Heart left ventricle (tissue), 16 donors: ENCODE measurements around the gene ATAD1. TPM values are rescaled to one million over a fixed set of nuclear protein-coding genes. Genes with fewer than 3 reads are reported as not detected.

Experiments used
- ATAC-seq, 4 donors: fragments of 200-7000 bp; cut with Tn5 transposase; one replicate each; pipeline ENCODE4 v1.9.1; 2020 to 2022; ENCODE audit warnings: moderate library complexity in 4 of 4, mild to moderate bottlenecking in 3 of 4, moderate number of reproducible peaks in 1 of 4
- DNase-seq, 5 donors: peaks; one replicate each; pipeline ENCODE4 v3.0.0-alpha.2; 2020
- H3K27ac ChIP-seq, 12 donors: fragments of 200-600 bp; sonication (generic) in 4 of 12; one replicate each; pipeline versions ENCODE4 v1.5.0 to v1.8.0; 2016 to 2022; ENCODE audit warnings: mild to moderate bottlenecking in 2 of 12
- H3K27me3 ChIP-seq, 9 donors: fragments of 200-600 bp; sonication (generic) in 2 of 9; one replicate each; pipeline versions ENCODE4 v1.5.1 to v1.8.0; 2016 to 2022; ENCODE audit warnings: mild to moderate bottlenecking in 3 of 9
- H3K36me3 ChIP-seq, 9 donors: fragments of 200-600 bp; sonication (generic) in 2 of 9; one replicate each; pipeline versions ENCODE4 v1.5.0 to v1.8.0; 2018 to 2022; ENCODE audit warnings: mild to moderate bottlenecking in 2 of 9
- H3K4me1 ChIP-seq, 12 donors: fragments of 200-600 bp; sonication (generic) in 4 of 12; one replicate each; pipeline versions ENCODE4 v1.5.0 to v1.8.0; 2016 to 2022; ENCODE audit warnings: mild to moderate bottlenecking in 3 of 12
- H3K4me3 ChIP-seq, 12 donors: fragments of 200-600 bp; sonication (generic) in 4 of 12; one replicate each; pipeline versions ENCODE4 v1.5.0 to v1.8.0; 2017 to 2022; ENCODE audit warnings: mild to moderate bottlenecking in 9 of 12, moderate library complexity in 4 of 12
- H3K9me3 ChIP-seq, 12 donors: fragments of 200-600 bp; sonication (generic) in 4 of 12; one replicate each; pipeline versions ENCODE4 v1.5.0 to v1.8.0; 2016 to 2022; ENCODE audit warnings: mild to moderate bottlenecking in 1 of 12
- POLR2A ChIP-seq, 2 donors: fragments of 450-650 bp; IDR thresholded peaks; one replicate each; pipeline ENCODE4 v1.6.1; 2017; ENCODE audit warnings: antibody characterized with exemption in 2 of 2, mild to moderate bottlenecking in 2 of 2, moderate library complexity in 2 of 2
- WGBS, 4 donors: extraction: QIAGEN DNeasy Blood & Tissue Kit in 2 of 4; methylation state at CpG; one replicate each; pipeline versions ENCODE4 v1.1.5 to v1.1.7; 2013 to 2018; 5-methylcytosine and 5-hydroxymethylcytosine counted together
- intact Hi-C, 10 donors: fragments of 100-400 bp; cut with DNase I; formaldehyde crosslinking; loops; one replicate each; pipeline versions ENCODE4 v1.11.1 to v1.14.2; 2022
- polyA plus RNA-seq, 2 donors: library from polyadenylated mRNA; stranded (reverse); fragments of 200-250 nt; gene quantifications; one replicate each; pipeline ENCODE4 v1.2.3, GENCODE V29; 2013
- total RNA-seq, 9 donors: library from RNA; depleted of rRNA in 2 of 9; stranded (reverse); fragments of >200 nt in 2 of 9; fragmentation: NEBNext Ultra II Directional in 3 of 9; extraction: Animal tissue kit (Norgen Biotek cat#: 25700) in 3 of 9; gene quantifications; one replicate each; pipeline versions ENCODE4 v1.1.0 to v1.2.4, GENCODE V29; 2016 to 2023
- TF ChIP-seq, protein P1 (sequence below), 12 donors: fragments of 200-600 bp; sonication (generic) in 4 of 12; IDR thresholded peaks; one replicate each; pipeline versions ENCODE4 v1.5.0 to v1.8.0; 2018 to 2022; ENCODE audit warnings: antibody characterized with exemption in 12 of 12, mild to moderate bottlenecking in 5 of 12
- donor health status: ischemic (EF 13 %, LVEDD 7.1; RV severe dilation, severe dysfunction).
- donor health status: healthy with polysubstance abuse.
- donor health status: DM: no; HTN: yes; CAD: no.
- donor health status: DM: no; HTN: no; CAD: no.
- donor health status: ischemic (EF 25% LVEDD 6.9; RV normal size, moderate dysfunction).
- donor health status: ischemic (EF 25% LVEDD 5.7; RV mildly dilated, moderate dysfunction).
- donor health status: healthy.
- donor health status: DM: yes; HTN: yes; CAD: no.
- donor health status: ischemic (EF 35%, LVEDD 5.7; RV mildly dilated, moderate dysfunction).
- donor health status: nonischemic (EF 11% LVEDD 7.7; RV severe dilation, severe dysfunction).
- donor health status: DM: yes; HTN: yes; CAD: no.
- donor health status: PGD.
- donor health status: ischemic (EF 29% LVEDD 5.4; RV normal size, mild dysfunction).
- donor health status: nonischemic (EF 23%, LVEDD 6.1; RV moderate dilation, normal function).

The ATAD1 gene
- total and polyA plus RNA-seq, 11 donors, result 17.5 to 115 (median 80.8) TPM

DNA sequence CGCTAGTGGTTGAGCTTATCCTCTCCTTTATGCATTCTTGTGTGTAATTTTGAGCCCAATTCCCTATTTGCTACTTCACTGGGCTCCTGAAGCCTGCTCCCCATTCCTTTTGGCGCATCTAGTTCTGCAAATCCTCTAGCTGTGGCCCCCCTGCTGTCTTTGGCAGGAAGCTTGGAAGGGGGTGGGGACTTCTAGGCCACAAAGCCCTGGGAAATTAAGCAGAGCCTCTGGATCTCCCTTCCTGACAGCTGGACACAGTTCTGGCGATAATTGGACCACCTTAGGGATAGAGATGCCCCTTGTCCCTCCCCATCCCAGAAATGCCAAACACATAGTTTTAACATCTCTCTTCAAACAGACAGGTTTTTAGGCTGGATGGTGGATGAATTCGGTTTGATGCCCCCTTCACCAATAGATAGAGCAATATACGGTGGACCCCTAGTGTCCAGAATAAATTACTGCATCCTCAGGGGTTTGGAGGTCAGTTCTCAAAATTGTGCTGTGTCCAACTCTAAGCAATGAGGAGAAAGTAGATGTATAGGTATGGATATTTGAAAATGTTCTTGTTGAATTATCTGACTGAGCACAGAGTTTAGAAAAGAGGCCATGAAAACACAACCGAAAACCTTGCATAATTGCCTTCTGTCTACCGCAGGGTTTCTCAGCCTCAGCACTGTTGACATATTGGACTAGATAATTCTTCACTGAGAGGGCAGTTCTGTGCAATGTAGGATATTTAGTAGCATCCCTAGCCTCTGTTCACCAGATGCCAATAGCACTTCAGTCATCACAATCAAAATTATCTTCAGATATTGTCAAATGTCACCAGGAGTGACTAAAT lies 82.8 kb downstream of the ATAD1 start:
- intact Hi-C loops, result loop anchor here (1.0 to 10.0 kb wide), 9 partner anchors 78 to 203 kb away; no protein-coding TSS in a partner anchor
- DNase-seq, result peak in 3 of 5 donors; percentile 25 to 40 (median 34)
- H3K4me1 ChIP-seq, result peaks cover 0 to 21% (median 6%) of the 10 kb centered on the region in 12 donors
- H3K27me3 ChIP-seq, result no peaks in the 10 kb centered on the region
- no peaks in the 10 kb centered on the region for H3K36me3 ChIP-seq
- 36 to 40% (median 39%) methylated on average over 7 of the region's 7 CpGs for WGBS, 4 donors
- H3K4me3 ChIP-seq, result no peak overlapping the region
- ATAC-seq, result peak; percentile 68 to 87 (median 82)
- H3K27ac ChIP-seq, result no peak overlapping the region
- TF ChIP-seq, protein P1, sequence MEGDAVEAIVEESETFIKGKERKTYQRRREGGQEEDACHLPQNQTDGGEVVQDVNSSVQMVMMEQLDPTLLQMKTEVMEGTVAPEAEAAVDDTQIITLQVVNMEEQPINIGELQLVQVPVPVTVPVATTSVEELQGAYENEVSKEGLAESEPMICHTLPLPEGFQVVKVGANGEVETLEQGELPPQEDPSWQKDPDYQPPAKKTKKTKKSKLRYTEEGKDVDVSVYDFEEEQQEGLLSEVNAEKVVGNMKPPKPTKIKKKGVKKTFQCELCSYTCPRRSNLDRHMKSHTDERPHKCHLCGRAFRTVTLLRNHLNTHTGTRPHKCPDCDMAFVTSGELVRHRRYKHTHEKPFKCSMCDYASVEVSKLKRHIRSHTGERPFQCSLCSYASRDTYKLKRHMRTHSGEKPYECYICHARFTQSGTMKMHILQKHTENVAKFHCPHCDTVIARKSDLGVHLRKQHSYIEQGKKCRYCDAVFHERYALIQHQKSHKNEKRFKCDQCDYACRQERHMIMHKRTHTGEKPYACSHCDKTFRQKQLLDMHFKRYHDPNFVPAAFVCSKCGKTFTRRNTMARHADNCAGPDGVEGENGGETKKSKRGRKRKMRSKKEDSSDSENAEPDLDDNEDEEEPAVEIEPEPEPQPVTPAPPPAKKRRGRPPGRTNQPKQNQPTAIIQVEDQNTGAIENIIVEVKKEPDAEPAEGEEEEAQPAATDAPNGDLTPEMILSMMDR (IDR thresholded peaks at IDR 0.05), result peak; percentile 59 to 86 (median 82)
- TF ChIP-seq POLR2A (IDR thresholded peaks at IDR 0.05), result no peak
- H3K9me3 ChIP-seq, result no peaks in the 10 kb centered on the region

DNA sequence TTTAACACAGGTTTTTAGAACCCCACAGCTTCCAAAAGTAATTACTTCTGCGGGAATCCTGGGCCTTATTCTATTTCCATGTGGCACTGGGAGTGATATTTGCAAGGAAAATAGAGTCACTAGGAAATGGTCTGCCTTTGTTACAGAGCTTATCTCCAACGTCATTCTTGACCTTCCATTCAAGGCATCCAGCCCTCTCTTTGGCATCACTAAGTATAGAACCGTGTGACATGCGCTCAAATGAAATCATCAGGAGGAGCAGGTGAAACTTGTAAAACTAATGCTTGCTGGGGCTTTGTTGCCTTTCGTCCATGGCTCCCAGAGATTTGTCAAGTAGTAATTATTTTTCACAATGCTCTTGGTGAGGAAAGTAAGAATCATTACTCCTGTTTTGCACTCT lies 84.9 kb downstream of the ATAD1 start:
- no peaks in the 10 kb centered on the region for H3K9me3 ChIP-seq
- H3K4me1 ChIP-seq, result peaks cover 0 to 14% (median 6%) of the 10 kb centered on the region in 12 donors
- ATAC-seq (peak in 3 of 4 donors; percentile 75 to 88 (median 86)), DNase-seq (no peak)
- H3K27ac ChIP-seq, result peak overlapping the region in 1 of 12 donors; percentile 9
- TF ChIP-seq POLR2A (IDR thresholded peaks at IDR 0.05), result no peak
- TF ChIP-seq, protein P1 (IDR thresholded peaks at IDR 0.05), result no peak
- H3K36me3 ChIP-seq, result no peaks in the 10 kb centered on the region
- WGBS, 4 donors, result 51 to 61% (median 53%) methylated on average over 5 of the region's 5 CpGs
- intact Hi-C loops, result loop anchor here in 4 of 10 donors (5.0 to 10.0 kb wide), 3 partner anchors 196 to 201 kb away; no protein-coding TSS in a partner anchor
- H3K4me3 ChIP-seq, result no peak overlapping the region
- no peaks in the 10 kb centered on the region for H3K27me3 ChIP-seq

DNA sequence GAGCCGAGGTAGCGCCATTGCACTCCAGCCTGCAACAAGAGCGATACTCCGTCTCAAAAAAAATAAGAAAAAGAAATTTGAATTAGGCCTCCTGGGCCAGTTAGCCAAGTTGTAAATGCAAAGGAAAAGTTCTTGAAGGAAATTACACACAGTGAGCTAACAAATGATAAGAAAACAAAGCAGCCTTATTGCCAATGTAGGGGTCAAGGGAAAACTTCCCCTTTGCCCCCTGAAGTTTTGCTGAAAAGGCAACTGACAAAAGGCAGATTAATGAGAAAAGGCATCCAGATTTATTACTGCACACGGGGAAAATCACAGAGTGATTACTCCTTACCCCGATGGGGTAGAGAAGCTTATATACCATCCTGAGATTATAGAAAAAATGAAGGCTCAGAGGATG lies 88.1 kb downstream of the ATAD1 start:
- ATAC-seq (no peak), DNase-seq (no peak)
- Histone ChIP-seq H3K27me3 (no peaks in the 10 kb centered on the region), H3K27ac (no peak overlapping the region), H3K4me1 (peaks cover 0 to 11% (median 4%) of the 10 kb centered on the region in 12 donors), H3K9me3 (no peaks in the 10 kb centered on the region), H3K36me3 (peaks cover 0 to 9% (median 0%) of the 10 kb centered on the region in 9 donors), H3K4me3 (no peak overlapping the region)
- WGBS, 4 donors, result 77 to 91% (median 82%) methylated on average over 6 of the region's 6 CpGs
- no peak for TF ChIP-seq POLR2A (IDR thresholded peaks at IDR 0.05)
- intact Hi-C loops, result loop anchor here in 4 of 10 donors (5.0 to 10.0 kb wide), 3 partner anchors 193 to 198 kb away; no protein-coding TSS in a partner anchor

DNA sequence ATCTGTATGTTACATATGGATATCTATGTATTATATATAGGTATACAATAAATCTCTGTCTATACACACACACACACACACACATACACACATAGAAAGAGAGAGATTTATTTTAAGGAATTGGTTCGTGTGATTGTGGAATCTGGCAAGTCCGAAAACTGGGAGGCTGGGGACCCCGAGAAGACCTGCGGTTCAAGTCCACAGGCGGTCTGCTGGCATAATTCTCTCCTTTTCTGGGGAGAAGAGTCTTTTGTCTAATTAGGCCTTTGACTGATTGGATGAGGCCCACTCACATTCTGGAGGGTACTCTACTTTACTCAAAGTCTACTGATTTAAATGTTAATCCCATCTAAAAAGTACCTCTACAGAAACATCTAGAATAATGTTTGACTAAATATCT lies 93.2 kb downstream of the ATAD1 start:
- intact Hi-C loops, result no loop called here
- DNase-seq (no peak), ATAC-seq (no peak)
- Histone ChIP-seq H3K4me3 (no peak overlapping the region), H3K27ac (no peak overlapping the region), H3K36me3 (peaks cover 0 to 9% (median 0%) of the 10 kb centered on the region in 9 donors), H3K27me3 (no peaks in the 10 kb centered on the region), H3K9me3 (no peaks in the 10 kb centered on the region), H3K4me1 (peaks cover 0 to 6% (median 0%) of the 10 kb centered on the region in 12 donors)
- 93 to 98% (median 97%) methylated on average over 5 of the region's 5 CpGs for WGBS, 4 donors
- TF ChIP-seq, protein P1 (IDR thresholded peaks at IDR 0.05), result no peak
- no peak for TF ChIP-seq POLR2A (IDR thresholded peaks at IDR 0.05)
